HepG2 (cell line): ENCODE results near the gene DNAH8. TPM values are rescaled to one million over a fixed set of nuclear protein-coding genes. Genes with fewer than 3 reads are reported as not detected.

Source experiments
- ATAC-seq: fragments of 200-7000 bp; cut with Tn5 transposase; 3 replicates; pipeline ENCODE4 v1.9.1; 2020; ENCODE audit warnings: mild to moderate bottlenecking, moderate library complexity
- BruUV-seq: library from RNA; stranded (reverse); fragments of 400-500 nt; replicated peaks from 2 replicates; lab custom pipeline; 2021; lab: Mats Ljungman, UMichigan
- CTCF ChIA-PET: fragments of 300-600 bp; formaldehyde crosslinking; extraction: SDS; loops from one replicate; lab custom pipeline; 2021; ENCODE audit warnings: low total read pairs, inconsistent platforms, low intra/inter-chr PET ratio; lab: Yijun Ruan, JAX
- POLR2A ChIA-PET: fragments of 350-600 bp; sonication (Branson Sonifier 250); formaldehyde crosslinking; loops from one replicate; lab custom pipeline; 2020; ENCODE audit warnings: antibody characterized with exemption, inconsistent platforms; lab: Yijun Ruan, JAX
- DNase-seq: peaks from one replicate; pipeline ENCODE4 v3.0.0-alpha.2; 2015; ENCODE audit warnings: low spot score
- FAIRE-seq: peaks from 3 replicates; lab custom pipeline; 2011; peaks lifted over from hg19 to GRCh38; lab: Jason Lieb, UNC
- H2AFZ ChIP-seq: one replicate; pipeline ENCODE4 v1.6.1; 2011; ENCODE audit warnings: low read length, inconsistent platforms
- H3K27ac ChIP-seq: fragments of 300-600 bp; 3 replicates; pipeline ENCODE4 v1.8.0; 2011; ENCODE audit warnings: mixed run types, mild to moderate bottlenecking, mixed read lengths, low read length, inconsistent platforms; ENCODE audit not compliant: insufficient read depth; ENCODE audit errors: extremely low read length
- H3K27me3 ChIP-seq, 2 experiments: fragments of 200-600 bp in 1 of 2; 2 replicates in 1 of 2; 3 replicates in 1 of 2; pipeline versions ENCODE4 v1.6.0 to v1.8.0; 2011; ENCODE audit warnings: low read length in 2 of 2, mild to moderate bottlenecking in 2 of 2, moderate library complexity in 2 of 2, inconsistent platforms in 1 of 2; ENCODE audit not compliant: insufficient read depth in 2 of 2, control insufficient read depth in 1 of 2
- H3K36me3 ChIP-seq, 2 experiments: fragments of 200-600 bp in 1 of 2; replicated peaks in 1 of 2; 2 replicates in 1 of 2; 3 replicates in 1 of 2; pipeline versions ENCODE4 v1.5.1 to v1.8.0; 2011; ENCODE audit warnings: low read length in 2 of 2, inconsistent platforms in 1 of 2; ENCODE audit not compliant: insufficient read depth in 2 of 2, control insufficient read depth in 1 of 2
- H3K4me1 ChIP-seq: 2 replicates; pipeline ENCODE4 v1.5.1; 2012; ENCODE audit warnings: low read length, inconsistent platforms; ENCODE audit not compliant: insufficient read depth
- H3K4me2 ChIP-seq: 2 replicates; pipeline ENCODE4 v1.6.0; 2011; ENCODE audit warnings: low read depth, low read length, inconsistent platforms
- H3K4me3 ChIP-seq, 3 experiments: fragments of 200-600 bp in 1 of 3; sonication (generic), shearing (Covaris generic) in 1 of 3; replicated peaks in 1 of 3; 2 replicates each; pipeline ENCODE4 v1.5.1; 2011 to 2016; ENCODE audit warnings: low read length in 3 of 3, inconsistent platforms in 2 of 3, low read depth in 2 of 3, mild to moderate bottlenecking in 2 of 3, control low read depth in 1 of 3, mixed read lengths in 1 of 3; ENCODE audit not compliant: insufficient read depth in 1 of 3
- H3K79me2 ChIP-seq: one replicate; pipeline ENCODE4 v1.6.1; 2011; ENCODE audit warnings: low read length, inconsistent platforms; ENCODE audit not compliant: insufficient read depth
- H3K9ac ChIP-seq: 2 replicates; pipeline ENCODE4 v1.6.0; 2011; ENCODE audit warnings: mild to moderate bottlenecking, low read depth, low read length, inconsistent platforms; ENCODE audit not compliant: insufficient read depth
- H3K9me3 ChIP-seq: 2 replicates; pipeline ENCODE4 v1.5.1; 2012; ENCODE audit warnings: mild to moderate bottlenecking, low read length
- H4K20me1 ChIP-seq: 2 replicates; pipeline ENCODE4 v1.6.0; 2011; ENCODE audit warnings: inconsistent platforms, mild to moderate bottlenecking, low read length, moderate library complexity; ENCODE audit not compliant: insufficient read depth
- AGO2 ChIP-seq: fragments of 200-400 bp; formaldehyde crosslinking; optimal IDR thresholded peaks from 2 replicates; pipeline ENCODE3; 2017; ENCODE audit warnings: mild to moderate bottlenecking, low read depth, low read length, moderate library complexity
- CENPBD1 ChIP-seq: sonication (generic); formaldehyde crosslinking; IDR thresholded peaks from 2 replicates; pipeline ENCODE4 v1.8.0; 2022; ENCODE audit warnings: missing genetic modification reagents, low read depth, mild to moderate bottlenecking, borderline replicate concordance
- DPF2 ChIP-seq: sonication (generic); formaldehyde crosslinking; IDR thresholded peaks from 2 replicates; pipeline ENCODE4 v1.4.0; 2020; ENCODE audit warnings: mild to moderate bottlenecking, low read depth, missing genetic modification reagents, borderline replicate concordance
- ELF3 ChIP-seq: IDR thresholded peaks from 2 replicates; pipeline ENCODE4 v1.6.1; 2016; ENCODE audit warnings: missing genetic modification reagents, missing compliant biosample characterization
- HDAC1 ChIP-seq: sonication (generic); formaldehyde crosslinking; IDR thresholded peaks from 2 replicates; pipeline ENCODE4 v1.5.1; 2020; ENCODE audit warnings: mild to moderate bottlenecking, missing genetic modification reagents
- KLF13 ChIP-seq: sonication (generic); formaldehyde crosslinking; IDR thresholded peaks from 2 replicates; pipeline ENCODE4 v1.4.0; 2020; ENCODE audit warnings: mild to moderate bottlenecking, missing genetic modification reagents
- MIER3 ChIP-seq: IDR thresholded peaks from 2 replicates; pipeline ENCODE4 v1.6.1; 2016; ENCODE audit warnings: missing compliant biosample characterization, borderline replicate concordance
- SMARCC2 ChIP-seq: fragments of 450-650 bp; IDR thresholded peaks from 2 replicates; pipeline ENCODE4 v1.6.1; 2017; ENCODE audit warnings: antibody characterized with exemption, mild to moderate bottlenecking
- U2AF1 ChIP-seq: fragments of 200-400 bp; formaldehyde crosslinking; optimal IDR thresholded peaks from 2 replicates; pipeline ENCODE3; 2017; ENCODE audit warnings: mild to moderate bottlenecking, low read depth, low read length
- ZNF512B ChIP-seq: sonication (generic); formaldehyde crosslinking; IDR thresholded peaks from 2 replicates; pipeline ENCODE4 v1.5.1; 2020; ENCODE audit warnings: missing genetic modification reagents, mild to moderate bottlenecking, borderline replicate concordance
- ZNF629 ChIP-seq: sonication (generic); formaldehyde crosslinking; conservative IDR thresholded peaks from 2 replicates; pipeline ENCODE4 v1.5.0; 2020; ENCODE audit warnings: missing genetic modification reagents
- ZNF7 ChIP-seq: IDR thresholded peaks from 2 replicates; pipeline ENCODE4 v1.6.1; 2016; ENCODE audit warnings: missing biosample characterization, missing genetic modification reagents
- WGBS: methylation state at CpG from one replicate; pipeline ENCODE4 v1.1.6; 2017; ENCODE audit warnings: low lambda C conversion rate; 5-methylcytosine and 5-hydroxymethylcytosine counted together
- in situ Hi-C: cut with HindIII; loops from 2 replicates; pipeline ENCODE4 v1.10.0; 2017; ENCODE audit warnings: low pct_unique_long_range_greater_than_20kb; ENCODE audit not compliant: extremely low pct_ligation_motif_present
- intact Hi-C: fragments of 100-400 bp; cut with micrococcal nuclease; formaldehyde crosslinking; loops from one replicate; pipeline ENCODE4 v1.10.0; 2022; ENCODE audit not compliant: unreplicated experiment
- polyA plus RNA-seq, 8 experiments: library from polyadenylated mRNA; depleted of rRNA in 3 of 8; stranded (reverse) in 7 of 8; unstranded in 1 of 8; fragments of >200 nt; fragmentation: Illumina TruSeq in 4 of 8; extraction: Trizol in 4 of 8; gene quantifications; 2 replicates each; pipeline versions ENCODE4 v1.2.1 to v1.2.3, GENCODE V29; 2011 to 2016; ENCODE audit warnings: low read depth in 4 of 8, missing spikeins in 1 of 8, mixed read lengths in 1 of 8; ENCODE audit not compliant: insufficient read depth in 1 of 8
- total RNA-seq, 5 experiments: library from RNA; depleted of rRNA; stranded (reverse); fragments of >200 nt; fragmentation: Illumina TruSeq; extraction: Trizol; gene quantifications; 2 replicates each; pipeline ENCODE4 v1.2.3, GENCODE V29; 2016; ENCODE audit warnings: low read depth in 1 of 5

Gene DNAH8
- total and polyA plus RNA-seq, 2 of the 13 experiments (the other 11 are each of a cell fraction or from before 2014, with no cell fraction given): not detected

GRCh38 chr6:38723783-38724182 is 8.7 kb downstream of the DNAH8 start:
- CTCF ChIA-PET: no interaction called here
- FAIRE-seq: no peak
- Histone ChIP-seq H3K27me3 (no peaks in the 10 kb centered on the region), H4K20me1 (no peaks in the 10 kb centered on the region), H3K79me2 (no peaks in the 10 kb centered on the region), H3K9ac (no peak overlapping the region), H3K4me2 (no peak overlapping the region), H3K27ac (no peak overlapping the region), H3K9me3 (no peaks in the 10 kb centered on the region), H2AFZ (no peak overlapping the region), H3K36me3 (no peaks in the 10 kb centered on the region), H3K4me3 (no peak overlapping the region), H3K4me1 (peaks cover 6% of the 10 kb centered on the region; the same call in 1 of the 2 replicates)
- no TSS peak for BruUV-seq
- TF ChIP-seq ZNF7 (CRISPR knock-in tag) (no peak), U2AF1 (no peak), ZNF629 (CRISPR knock-in tag) (no peak)
- intact Hi-C loops (no loop called here), in situ Hi-C loops (no loop called here)
- ATAC-seq: no peak
- POLR2A ChIA-PET: no interaction called here
- WGBS: 70% methylated on average over 5 of the region's 5 CpGs
- no peak for DNase-seq

GRCh38 chr6:38724343-38724742 is 9.2 kb downstream of the DNAH8 start:
- CTCF ChIA-PET: no interaction called here
- Histone ChIP-seq H3K4me2 (no peak overlapping the region), H3K27me3 (no peaks in the 10 kb centered on the region), H3K27ac (no peak overlapping the region), H3K9me3 (no peaks in the 10 kb centered on the region), H3K4me3 (no peak overlapping the region), H3K79me2 (no peaks in the 10 kb centered on the region), H3K36me3 (no peaks in the 10 kb centered on the region), H2AFZ (no peak overlapping the region), H3K9ac (no peak overlapping the region), H3K4me1 (peaks cover 6% of the 10 kb centered on the region; the same call in 1 of the 2 replicates), H4K20me1 (no peaks in the 10 kb centered on the region)
- intact Hi-C loops (no loop called here), in situ Hi-C loops (no loop called here)
- WGBS: 78% methylated on average over 5 of the region's 5 CpGs
- ATAC-seq (no peak), DNase-seq (no peak), FAIRE-seq (no peak)
- POLR2A ChIA-PET: no interaction called here
- no TSS peak for BruUV-seq
- TF ChIP-seq ZNF512B (CRISPR knock-in tag) (no peak), HDAC1 (CRISPR knock-in tag) (no peak), AGO2 (no peak), DPF2 (CRISPR knock-in tag) (no peak), CENPBD1 (CRISPR knock-in tag) (no peak), KLF13 (CRISPR knock-in tag) (no peak), ELF3 (CRISPR knock-in tag) (no peak), U2AF1 (no peak), MIER3 (CRISPR knock-in tag) (no peak), SMARCC2 (no peak)
